OCI-LY3 (cell line): Measurements from ENCODE around the gene OR2H1.

ENCODE experiments used
- EZH2phosphoT487 ChIP-seq: fragments of 200-600 bp; shearing (Covaris generic); IDR thresholded peaks from 2 replicates; pipeline ENCODE4 v1.6.1; 2018; ENCODE audit warnings: antibody characterized with exemption, mixed run types, low read depth
- TF ChIP-seq, protein P1 (sequence below): fragments of 200-600, 300-600 bp; sonication (generic); IDR thresholded peaks from 2 replicates; pipeline ENCODE4 v1.5.1; 2014; ENCODE audit warnings: antibody characterized with exemption, low read length, low read depth

DNA sequence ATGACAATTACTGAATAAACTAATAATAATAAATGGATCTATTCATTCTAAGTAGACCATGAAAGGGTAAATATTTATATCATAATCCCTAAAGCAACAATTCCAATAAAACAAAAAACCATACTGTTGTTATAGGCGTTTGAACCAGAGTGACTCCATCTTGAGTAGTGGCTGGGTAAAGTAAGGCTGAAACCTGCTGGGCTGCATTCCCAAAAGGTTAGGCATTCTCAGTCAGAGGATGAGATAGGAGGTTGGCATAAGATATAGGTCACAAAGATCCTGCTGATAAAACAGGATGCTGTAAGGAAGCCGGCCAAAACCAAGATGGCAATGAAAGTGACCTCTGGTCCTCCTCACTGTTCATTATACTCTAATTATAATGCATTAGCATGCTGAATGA is 8.3 kb downstream of the OR2H1 start:
- TF ChIP-seq, protein P1, sequence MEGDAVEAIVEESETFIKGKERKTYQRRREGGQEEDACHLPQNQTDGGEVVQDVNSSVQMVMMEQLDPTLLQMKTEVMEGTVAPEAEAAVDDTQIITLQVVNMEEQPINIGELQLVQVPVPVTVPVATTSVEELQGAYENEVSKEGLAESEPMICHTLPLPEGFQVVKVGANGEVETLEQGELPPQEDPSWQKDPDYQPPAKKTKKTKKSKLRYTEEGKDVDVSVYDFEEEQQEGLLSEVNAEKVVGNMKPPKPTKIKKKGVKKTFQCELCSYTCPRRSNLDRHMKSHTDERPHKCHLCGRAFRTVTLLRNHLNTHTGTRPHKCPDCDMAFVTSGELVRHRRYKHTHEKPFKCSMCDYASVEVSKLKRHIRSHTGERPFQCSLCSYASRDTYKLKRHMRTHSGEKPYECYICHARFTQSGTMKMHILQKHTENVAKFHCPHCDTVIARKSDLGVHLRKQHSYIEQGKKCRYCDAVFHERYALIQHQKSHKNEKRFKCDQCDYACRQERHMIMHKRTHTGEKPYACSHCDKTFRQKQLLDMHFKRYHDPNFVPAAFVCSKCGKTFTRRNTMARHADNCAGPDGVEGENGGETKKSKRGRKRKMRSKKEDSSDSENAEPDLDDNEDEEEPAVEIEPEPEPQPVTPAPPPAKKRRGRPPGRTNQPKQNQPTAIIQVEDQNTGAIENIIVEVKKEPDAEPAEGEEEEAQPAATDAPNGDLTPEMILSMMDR: no peak
- no peak for TF ChIP-seq EZH2phosphoT487
